Right atrium auricular region (tissue), 2 donors: ENCODE data around the gene LCORL. TPM values are rescaled to one million over a fixed set of nuclear protein-coding genes. Genes with fewer than 3 reads are reported as not detected.
A peak's percentile ranks its signal among the peaks of the same experiment; 100 is the strongest.

Source experiments
- DNase-seq: peaks from one replicate; pipeline ENCODE4 v3.0.0-alpha.2; 2019; ENCODE audit warnings: low spot score
- H3K27ac ChIP-seq, 2 donors: fragments of 200-600 bp; sonication (generic); 1 replicate in 1 of 2; 2 replicates in 1 of 2; pipeline ENCODE4 v1.5.1; 2016 to 2019
- H3K27me3 ChIP-seq, 2 donors: fragments of 200-600 bp; sonication (generic); one replicate each; pipeline versions ENCODE4 v1.5.1 to v1.6.0; 2017 to 2019
- H3K36me3 ChIP-seq: fragments of 200-600 bp; sonication (generic); one replicate; pipeline ENCODE4 v1.5.1; 2016
- H3K4me1 ChIP-seq, 2 donors: fragments of 200-600 bp; sonication (generic); one replicate each; pipeline versions ENCODE4 v1.5.1 to v1.6.0; 2017 to 2019
- H3K4me3 ChIP-seq, 2 donors: fragments of 200-600 bp; sonication (generic); 1 replicate in 1 of 2; 2 replicates in 1 of 2; pipeline ENCODE4 v1.5.1; 2017 to 2019; ENCODE audit warnings: mild to moderate bottlenecking in 1 of 2, moderate library complexity in 1 of 2
- H3K9me3 ChIP-seq, 2 donors: fragments of 200-600 bp; sonication (generic); one replicate each; pipeline ENCODE4 v1.5.1; 2019
- total RNA-seq, 2 donors: library from RNA; depleted of rRNA; stranded (reverse); fragments of >200 nt; gene quantifications; one replicate each; pipeline ENCODE4 v1.1.0, GENCODE V29; 2016
- TF ChIP-seq, protein P1 (sequence below), 2 donors: fragments of 200-600 bp; sonication (generic); IDR thresholded peaks; one replicate each; pipeline ENCODE4 v1.5.1; 2019; ENCODE audit warnings: antibody characterized with exemption in 2 of 2

Gene LCORL
- 10 to 100 TPM in 1 of 2 donors, 1 to 10 TPM in 1; 8.8 to 12.3 TPM for total RNA-seq

DNA sequence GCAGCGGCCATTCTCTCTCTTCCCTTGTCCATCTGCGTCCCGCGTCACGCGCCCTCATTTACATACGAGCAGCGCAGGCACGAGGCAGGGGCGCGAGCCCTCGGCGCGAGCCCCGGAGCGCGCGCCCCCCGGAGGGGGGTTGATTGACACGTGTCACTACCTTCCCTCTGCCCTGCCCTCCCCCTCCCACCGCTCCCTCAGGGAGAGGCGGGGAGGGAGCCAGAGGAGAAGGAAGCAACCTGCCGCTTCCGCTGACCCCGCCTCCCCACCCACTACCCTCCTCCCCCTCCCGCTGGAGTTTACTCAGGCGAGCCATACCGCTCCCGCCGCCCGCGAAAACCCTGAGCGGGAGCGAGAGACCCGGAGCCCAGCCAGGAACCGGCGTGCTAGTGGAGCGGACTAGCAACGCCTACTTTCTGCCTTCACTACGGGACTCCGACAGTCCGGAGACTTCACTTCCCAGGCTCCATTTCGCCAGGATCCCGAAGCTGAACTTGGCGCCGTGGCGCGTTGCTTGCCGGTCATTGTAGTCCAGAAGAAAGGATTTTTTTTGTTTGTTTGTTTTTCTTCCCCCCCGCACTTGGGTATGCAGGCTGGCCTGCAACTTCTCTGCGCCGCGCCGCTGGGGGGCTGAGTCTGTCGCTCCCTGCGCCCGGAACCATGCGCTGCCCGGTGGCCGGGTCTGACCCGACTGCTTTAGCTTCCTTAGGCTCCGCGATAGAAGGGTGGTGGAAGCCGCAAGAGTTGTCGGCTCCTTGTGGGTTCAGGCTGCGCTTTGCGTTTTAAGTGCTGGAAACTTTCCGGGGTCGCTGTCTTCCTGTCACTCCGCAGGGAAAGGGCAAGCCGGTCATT lies at the start of gene LCORL:
TSS of gene LCORL (minus strand) at position 36 of the 852 bp plus-strand sequence. CDS start at position 32, 4 bp downstream.
- peaks cover 0 to 16% of the 10 kb centered on the region in 2 donors for H3K4me1 ChIP-seq
- H3K9me3 ChIP-seq: no peaks in the 10 kb centered on the region
- no peaks in the 10 kb centered on the region for H3K27me3 ChIP-seq
- H3K36me3 ChIP-seq: no peaks in the 10 kb centered on the region
- DNase-seq: peak; percentile 97
- TF ChIP-seq, protein P1, sequence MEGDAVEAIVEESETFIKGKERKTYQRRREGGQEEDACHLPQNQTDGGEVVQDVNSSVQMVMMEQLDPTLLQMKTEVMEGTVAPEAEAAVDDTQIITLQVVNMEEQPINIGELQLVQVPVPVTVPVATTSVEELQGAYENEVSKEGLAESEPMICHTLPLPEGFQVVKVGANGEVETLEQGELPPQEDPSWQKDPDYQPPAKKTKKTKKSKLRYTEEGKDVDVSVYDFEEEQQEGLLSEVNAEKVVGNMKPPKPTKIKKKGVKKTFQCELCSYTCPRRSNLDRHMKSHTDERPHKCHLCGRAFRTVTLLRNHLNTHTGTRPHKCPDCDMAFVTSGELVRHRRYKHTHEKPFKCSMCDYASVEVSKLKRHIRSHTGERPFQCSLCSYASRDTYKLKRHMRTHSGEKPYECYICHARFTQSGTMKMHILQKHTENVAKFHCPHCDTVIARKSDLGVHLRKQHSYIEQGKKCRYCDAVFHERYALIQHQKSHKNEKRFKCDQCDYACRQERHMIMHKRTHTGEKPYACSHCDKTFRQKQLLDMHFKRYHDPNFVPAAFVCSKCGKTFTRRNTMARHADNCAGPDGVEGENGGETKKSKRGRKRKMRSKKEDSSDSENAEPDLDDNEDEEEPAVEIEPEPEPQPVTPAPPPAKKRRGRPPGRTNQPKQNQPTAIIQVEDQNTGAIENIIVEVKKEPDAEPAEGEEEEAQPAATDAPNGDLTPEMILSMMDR (IDR thresholded peaks at IDR 0.05): no peak
- H3K27ac ChIP-seq: peak within 1 kb of the TSS; percentile 97 to 99
- H3K4me3 ChIP-seq: peak within 1 kb of the TSS; percentile 64 to 95

DNA sequence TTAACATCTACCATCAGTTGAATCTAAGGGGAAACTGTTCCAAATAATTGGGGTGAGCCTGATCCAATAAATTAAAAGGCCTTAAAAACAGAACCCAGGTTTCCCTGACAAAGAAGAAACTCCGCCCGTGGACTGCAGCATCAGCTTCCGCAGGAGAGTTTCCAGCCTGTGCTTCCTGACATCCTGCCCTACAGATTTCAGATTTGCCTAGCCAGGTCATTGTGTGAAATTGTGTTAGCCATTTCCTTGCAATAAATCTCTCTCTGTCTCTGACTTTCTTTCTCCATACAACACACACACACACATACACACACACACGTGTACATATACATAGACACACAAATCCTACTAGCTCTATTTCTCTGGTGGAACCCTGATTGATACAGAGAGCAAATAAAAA lies 48.3 kb upstream of the LCORL start:
- H3K27ac ChIP-seq: no peak overlapping the region

DNA sequence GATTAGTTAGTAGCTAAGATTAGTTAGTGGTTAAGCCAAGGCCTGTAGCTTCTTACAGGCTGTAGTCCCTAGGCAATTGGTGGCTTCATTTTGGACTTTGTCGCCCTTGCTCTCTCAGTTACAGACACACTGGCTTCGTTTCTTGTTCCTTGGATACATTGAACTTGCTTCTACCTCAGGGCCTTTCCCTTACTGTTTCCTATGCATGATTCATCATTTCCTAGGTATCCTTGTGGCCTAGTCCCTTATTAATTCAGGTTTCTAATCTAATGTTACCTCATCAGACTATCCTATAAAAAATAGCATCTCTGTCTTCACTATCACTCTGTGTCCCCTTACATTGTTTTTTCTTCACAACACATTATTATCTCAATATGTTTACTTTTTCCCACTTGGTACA lies 45.5 kb upstream of the LCORL start:
- H3K4me1 ChIP-seq: no peaks in the 10 kb centered on the region
- DNase-seq: no peak
- peaks cover 0 to 16% of the 10 kb centered on the region in 2 donors for H3K9me3 ChIP-seq
- no peaks in the 10 kb centered on the region for H3K27me3 ChIP-seq
- H3K36me3 ChIP-seq: no peaks in the 10 kb centered on the region
- H3K4me3 ChIP-seq: no peak overlapping the region
- H3K27ac ChIP-seq: no peak overlapping the region
- TF ChIP-seq, protein P1 (IDR thresholded peaks at IDR 0.05): no peak

More for the DNA sequence above, 48.3 kb upstream of the LCORL start:
- Histone ChIP-seq H3K9me3 (no peaks in the 10 kb centered on the region), H3K36me3 (no peaks in the 10 kb centered on the region), H3K4me1 (no peaks in the 10 kb centered on the region), H3K27me3 (no peaks in the 10 kb centered on the region), H3K4me3 (no peak overlapping the region)
- no peak for DNase-seq
- TF ChIP-seq, protein P1 (IDR thresholded peaks at IDR 0.05): no peak

DNA sequence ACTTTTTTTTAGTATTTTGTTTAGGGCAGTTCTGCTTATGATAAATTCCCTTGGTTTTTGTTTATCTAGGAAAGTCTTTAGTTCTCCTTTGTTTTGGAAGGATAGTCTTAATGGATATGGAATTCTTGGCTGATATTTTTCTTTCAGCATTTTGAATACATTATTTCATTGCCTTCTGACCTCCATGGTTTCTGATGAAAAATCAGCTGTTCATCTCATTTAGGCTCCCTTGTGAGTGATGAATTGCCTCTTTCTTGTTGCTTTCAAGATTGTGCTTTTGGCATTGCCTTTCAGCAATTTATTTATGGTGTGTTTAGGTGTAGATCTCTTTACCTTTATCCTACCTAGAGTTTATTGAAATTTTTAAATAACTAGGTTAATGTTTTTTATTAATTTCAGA lies 41.5 kb upstream of the LCORL start:
- H3K27ac ChIP-seq: no peak overlapping the region

DNA sequence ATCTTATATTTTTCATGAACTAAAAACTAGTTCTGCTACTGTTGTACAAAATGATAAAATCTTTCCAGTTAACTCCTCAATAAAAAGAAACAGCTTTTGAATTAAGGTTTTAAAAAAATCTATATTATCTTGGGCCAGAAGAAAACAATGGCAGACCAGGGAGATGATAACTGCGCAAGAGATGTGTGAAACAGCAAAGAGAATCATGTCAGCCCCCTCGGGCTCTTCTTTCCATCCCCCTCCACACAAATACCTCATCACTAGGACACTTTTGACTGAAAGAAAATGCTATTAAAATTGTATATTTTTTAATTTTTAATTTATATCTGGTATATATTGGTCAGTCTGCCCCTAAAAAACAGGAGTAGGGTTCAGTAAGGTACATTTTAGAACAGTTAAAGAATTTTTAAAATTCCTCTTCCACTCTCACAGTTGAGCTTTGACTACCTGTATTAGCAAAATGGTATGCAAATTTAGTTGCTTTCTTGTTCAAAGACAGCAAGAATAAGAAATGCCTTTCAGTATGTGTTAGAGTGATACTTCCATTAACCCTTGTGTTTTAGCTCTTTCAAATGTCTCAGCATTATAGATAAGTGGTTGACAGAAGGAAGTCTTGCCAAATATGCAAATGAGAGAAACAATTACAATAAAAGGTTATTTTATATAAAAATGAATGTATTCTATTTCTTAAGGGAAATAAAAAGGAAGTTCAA lies 36.4 kb upstream of the LCORL start:
- H3K27me3 ChIP-seq: no peaks in the 10 kb centered on the region
- H3K27ac ChIP-seq: no peak overlapping the region
- TF ChIP-seq, protein P1 (IDR thresholded peaks at IDR 0.05): no peak
- no peaks in the 10 kb centered on the region for H3K4me1 ChIP-seq
- no peak for DNase-seq
- H3K4me3 ChIP-seq: peak overlapping the region in 1 of 2 donors; percentile 34
- peaks cover 0 to 3% of the 10 kb centered on the region in 2 donors for H3K9me3 ChIP-seq
- H3K36me3 ChIP-seq: no peaks in the 10 kb centered on the region

More for the DNA sequence above, 41.5 kb upstream of the LCORL start:
- peaks cover 0 to 16% of the 10 kb centered on the region in 2 donors for H3K9me3 ChIP-seq
- H3K4me3 ChIP-seq: no peak overlapping the region
- no peak for DNase-seq
- H3K27me3 ChIP-seq: no peaks in the 10 kb centered on the region
- H3K4me1 ChIP-seq: no peaks in the 10 kb centered on the region
- TF ChIP-seq, protein P1 (IDR thresholded peaks at IDR 0.05): no peak
- H3K36me3 ChIP-seq: no peaks in the 10 kb centered on the region
